Measurements from ENCODE around the gene SAP30BP. TPM values are rescaled to one million over a fixed set of nuclear protein-coding genes. Genes with fewer than 3 reads are reported as not detected.

SAP30BP gene
- total and polyA plus RNA-seq, 8 donors = 24.6 to 154 (median 72.9) TPM

DNA sequence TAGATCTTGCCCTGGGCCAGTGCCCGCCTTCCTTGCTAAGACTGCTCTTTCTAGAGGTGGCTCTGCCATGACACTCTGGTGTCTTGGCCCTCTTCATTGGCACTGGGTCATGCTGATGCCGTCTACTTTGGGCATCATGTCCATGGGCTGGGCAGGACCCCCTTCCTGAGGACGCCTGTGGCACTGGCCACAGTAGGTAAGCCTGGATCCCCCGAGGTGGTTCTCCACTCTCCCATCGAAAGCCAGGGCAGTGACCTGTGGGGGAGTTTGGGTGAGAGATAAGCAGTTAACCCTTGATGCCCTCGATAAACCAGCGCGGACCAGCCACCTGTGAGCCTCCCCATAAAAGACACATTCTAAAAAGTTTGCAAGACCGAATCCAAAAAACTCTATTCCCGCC, 34.1 kb downstream of the SAP30BP start:
- peaks cover 43 to 58% (median 49%) of the 10 kb centered on the region in 4 donors for H3K4me1 ChIP-seq
- intact Hi-C loops (cut with DNase I; ENCODE audit: low total_unique reads) = no loop called here
- no peaks in the 10 kb centered on the region for H3K27me3 ChIP-seq
- WGBS, 5 donors = 87 to 93% (median 89%) methylated on average over 10 of the region's 10 CpGs
- peaks cover 66 to 92% (median 80%) of the 10 kb centered on the region in 4 donors for H3K36me3 ChIP-seq
- H3K4me3 ChIP-seq = no peak overlapping the region
- TF ChIP-seq EP300 (IDR thresholded peaks at IDR 0.05) (no peak), POLR2AphosphoS5 (IDR thresholded peaks at IDR 0.05) (no peak), POLR2A (IDR thresholded peaks at IDR 0.05) (no peak)
- TF ChIP-seq, protein P1, sequence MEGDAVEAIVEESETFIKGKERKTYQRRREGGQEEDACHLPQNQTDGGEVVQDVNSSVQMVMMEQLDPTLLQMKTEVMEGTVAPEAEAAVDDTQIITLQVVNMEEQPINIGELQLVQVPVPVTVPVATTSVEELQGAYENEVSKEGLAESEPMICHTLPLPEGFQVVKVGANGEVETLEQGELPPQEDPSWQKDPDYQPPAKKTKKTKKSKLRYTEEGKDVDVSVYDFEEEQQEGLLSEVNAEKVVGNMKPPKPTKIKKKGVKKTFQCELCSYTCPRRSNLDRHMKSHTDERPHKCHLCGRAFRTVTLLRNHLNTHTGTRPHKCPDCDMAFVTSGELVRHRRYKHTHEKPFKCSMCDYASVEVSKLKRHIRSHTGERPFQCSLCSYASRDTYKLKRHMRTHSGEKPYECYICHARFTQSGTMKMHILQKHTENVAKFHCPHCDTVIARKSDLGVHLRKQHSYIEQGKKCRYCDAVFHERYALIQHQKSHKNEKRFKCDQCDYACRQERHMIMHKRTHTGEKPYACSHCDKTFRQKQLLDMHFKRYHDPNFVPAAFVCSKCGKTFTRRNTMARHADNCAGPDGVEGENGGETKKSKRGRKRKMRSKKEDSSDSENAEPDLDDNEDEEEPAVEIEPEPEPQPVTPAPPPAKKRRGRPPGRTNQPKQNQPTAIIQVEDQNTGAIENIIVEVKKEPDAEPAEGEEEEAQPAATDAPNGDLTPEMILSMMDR (IDR thresholded peaks at IDR 0.05) = no peak
- H3K9me3 ChIP-seq = no peaks in the 10 kb centered on the region
- no peak for DNase-seq
- peak overlapping the region; percentile 7 to 95 (median 84) for H3K27ac ChIP-seq

DNA sequence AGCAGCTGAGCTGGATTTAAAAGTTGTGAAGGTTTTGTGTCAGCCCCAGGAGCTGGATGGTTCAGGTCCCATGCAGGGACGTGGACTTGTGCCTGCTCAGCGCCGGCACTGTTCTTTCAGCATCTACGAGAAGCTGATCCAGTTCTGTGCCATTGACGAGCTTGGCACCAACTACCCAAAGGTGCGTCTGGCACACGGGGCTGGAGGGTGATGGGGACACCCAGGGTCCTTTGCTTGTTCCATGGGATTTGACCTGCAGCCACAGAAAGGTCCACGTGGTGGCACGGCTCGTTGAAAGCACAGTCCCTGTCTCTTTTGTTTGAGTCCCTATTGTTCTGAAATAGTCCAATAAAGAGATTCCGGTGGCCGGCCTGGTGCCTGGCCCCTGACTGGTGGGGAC, 36.1 kb downstream of the SAP30BP start:
- H3K27ac ChIP-seq = peak overlapping the region in 2 of 5 donors; percentile 12 to 79
- WGBS, 5 donors = 91 to 95% (median 95%) methylated on average over 12 of the region's 12 CpGs
- no peak for DNase-seq
- H3K9me3 ChIP-seq = no peaks in the 10 kb centered on the region
- intact Hi-C loops (cut with DNase I; ENCODE audit: low total_unique reads) = no loop called here
- H3K4me3 ChIP-seq = no peak overlapping the region
- no peaks in the 10 kb centered on the region for H3K27me3 ChIP-seq
- peaks cover 32 to 58% (median 42%) of the 10 kb centered on the region in 4 donors for H3K4me1 ChIP-seq
- TF ChIP-seq POLR2AphosphoS5 (IDR thresholded peaks at IDR 0.05) = no peak
- no peak for TF ChIP-seq POLR2A (IDR thresholded peaks at IDR 0.05)
- TF ChIP-seq EP300 (IDR thresholded peaks at IDR 0.05) = no peak
- TF ChIP-seq, protein P1 (IDR thresholded peaks at IDR 0.05) = no peak
- peaks cover 75 to 95% (median 92%) of the 10 kb centered on the region in 4 donors for H3K36me3 ChIP-seq

DNA sequence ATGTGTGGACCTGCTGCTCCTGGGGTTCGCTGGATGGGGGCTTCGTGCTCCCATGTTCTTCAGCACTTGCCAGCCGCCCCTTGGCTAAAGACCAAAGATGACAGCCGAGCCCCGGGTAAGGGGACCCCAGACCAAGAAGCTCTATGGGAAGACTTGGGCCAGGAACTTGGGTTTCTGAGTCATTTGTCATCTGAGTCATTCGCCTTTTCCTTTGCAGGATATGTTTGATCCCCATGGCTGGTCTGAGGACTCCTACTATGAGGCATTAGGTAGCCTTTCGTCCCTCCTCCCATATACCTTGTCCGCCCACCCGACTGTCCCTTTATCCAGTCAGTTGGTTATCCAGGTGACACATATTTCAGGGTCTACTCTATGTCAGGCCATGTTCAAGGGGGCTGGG, 36.5 kb downstream of the SAP30BP start:
- TF ChIP-seq, protein P1 (IDR thresholded peaks at IDR 0.05) = no peak
- TF ChIP-seq POLR2AphosphoS5 (IDR thresholded peaks at IDR 0.05) = no peak
- no peak for TF ChIP-seq POLR2A (IDR thresholded peaks at IDR 0.05)
- Histone ChIP-seq H3K27ac (peak overlapping the region in 1 of 5 donors; percentile 12), H3K36me3 (peaks cover 75 to 99% (median 94%) of the 10 kb centered on the region in 4 donors), H3K27me3 (no peaks in the 10 kb centered on the region), H3K9me3 (no peaks in the 10 kb centered on the region), H3K4me3 (no peak overlapping the region), H3K4me1 (peaks cover 28 to 55% (median 38%) of the 10 kb centered on the region in 4 donors)
- intact Hi-C loops (cut with DNase I; ENCODE audit: low total_unique reads) = no loop called here
- no peak for DNase-seq
- 92 to 96% (median 94%) methylated on average over 9 of the region's 9 CpGs for WGBS, 5 donors

DNA sequence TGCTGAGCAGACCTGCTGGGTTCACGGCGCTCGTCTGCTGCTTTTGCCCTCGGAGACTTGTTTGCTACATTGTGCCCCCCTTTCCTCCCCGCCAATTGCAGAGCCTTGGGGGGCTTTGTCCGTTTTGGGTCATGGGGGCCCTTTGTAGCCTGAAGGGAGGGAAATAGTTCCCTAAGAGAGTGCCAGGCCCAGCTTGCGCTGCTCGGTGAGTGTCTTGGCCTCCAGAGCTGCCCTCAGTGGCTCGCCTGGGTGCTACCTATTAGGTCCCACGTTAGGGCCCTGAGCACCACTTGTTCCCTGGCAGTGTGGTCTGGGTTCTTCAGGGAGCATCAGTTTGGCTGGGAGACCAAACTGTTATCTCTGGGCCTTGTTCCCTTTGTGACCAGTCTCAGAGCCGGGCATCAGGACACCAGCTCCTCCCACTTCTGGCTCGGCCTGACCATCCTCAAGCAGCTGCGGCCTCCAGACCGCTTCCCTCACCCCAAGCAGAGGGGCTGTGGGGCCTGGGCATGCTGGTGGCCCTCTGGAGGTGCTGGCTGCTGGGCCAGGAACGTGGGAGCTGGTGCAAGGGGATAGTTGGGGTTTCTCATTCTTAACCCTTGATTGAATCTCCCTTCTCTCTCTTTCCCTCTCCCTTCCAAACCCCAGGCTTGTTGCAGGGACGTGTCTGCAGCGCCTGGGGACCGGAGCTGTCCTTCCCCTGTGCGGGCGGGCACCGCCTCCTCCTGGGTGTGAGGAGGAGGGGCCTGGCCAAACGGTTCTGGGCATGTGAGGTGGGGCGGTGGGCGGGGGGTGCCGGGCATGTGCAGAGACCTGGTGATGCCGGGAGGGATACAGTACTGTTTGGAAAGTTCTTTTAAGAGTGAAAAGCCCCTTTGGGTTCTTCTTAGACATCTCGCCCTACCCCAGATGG, 38.1 kb downstream of the SAP30BP start:
- Histone ChIP-seq H3K4me3 (no peak overlapping the region), H3K9me3 (no peaks in the 10 kb centered on the region), H3K27ac (peak overlapping the region in 3 of 5 donors; percentile 52 to 79 (median 79)), H3K36me3 (peaks cover 70 to 88% (median 88%) of the 10 kb centered on the region in 4 donors), H3K27me3 (no peaks in the 10 kb centered on the region), H3K4me1 (peaks cover 12 to 38% (median 23%) of the 10 kb centered on the region in 4 donors)
- WGBS, 5 donors = 82 to 89% (median 84%) methylated on average over 20 to 27 of the region's 27 CpGs
- TF ChIP-seq POLR2A (IDR thresholded peaks at IDR 0.05) (no peak), EP300 (IDR thresholded peaks at IDR 0.05) (no peak), POLR2AphosphoS5 (IDR thresholded peaks at IDR 0.05) (no peak)
- TF ChIP-seq, protein P1 (IDR thresholded peaks at IDR 0.05) = no peak
- no peak for DNase-seq
- intact Hi-C loops (cut with DNase I; ENCODE audit: low total_unique reads) = no loop called here
